Bronchial epithelial cell (primary cell): ENCODE data around the gene PTPN22. TPM values are rescaled to one million over a fixed set of nuclear protein-coding genes. Genes with fewer than 3 reads are reported as not detected.

Experiments
- DNase-seq: peaks from one replicate; pipeline ENCODE4 v3.0.0-alpha.2; 2010; ENCODE audit warnings: low read depth
- FAIRE-seq: peaks from 2 replicates; lab custom pipeline; 2011; peaks lifted over from hg19 to GRCh38; lab: Jason Lieb, UNC
- H3K27me3 ChIP-seq: 2 replicates; pipeline ENCODE4 v1.5.1; 2011; ENCODE audit warnings: low read length; ENCODE audit not compliant: control insufficient read depth, insufficient read depth
- H3K36me3 ChIP-seq: 2 replicates; pipeline ENCODE4 v1.5.1; 2011; ENCODE audit warnings: low read length; ENCODE audit not compliant: control insufficient read depth, insufficient read depth
- H3K4me3 ChIP-seq: 2 replicates; pipeline ENCODE4 v1.5.1; 2011; ENCODE audit warnings: mild to moderate bottlenecking, low read depth, low read length, control low read depth
- CTCF ChIP-seq: IDR thresholded peaks from 2 replicates; pipeline ENCODE4 v1.5.1; 2011; ENCODE audit warnings: mild to moderate bottlenecking, moderate library complexity, low read length, control low read depth, inconsistent platforms; ENCODE audit not compliant: insufficient read depth, severe bottlenecking
- total RNA-seq: library from RNA; depleted of rRNA; stranded (reverse); fragments of >200 nt; gene quantifications from 2 replicates; pipeline ENCODE4 v1.2.1, GENCODE V29; 2014

PTPN22 gene
- total RNA-seq, 1 donor from 2014 or later: under 0.01 TPM

- Histone ChIP-seq H3K36me3 (no peaks in the 10 kb centered on the region), H3K4me3 (no peak overlapping the region), H3K27me3 (no peaks in the 10 kb centered on the region)
- DNase-seq (peak; percentile 88), FAIRE-seq (peak; percentile 68)
- peak; percentile 25 for TF ChIP-seq CTCF
Measured at GRCh38 chr1:113874012-113874879, 2.7 kb upstream of the PTPN22 start.

- DNase-seq: no peak
Measured at GRCh38 chr1:113872219-113872935, 865 bp upstream of the PTPN22 start.

GRCh38 chr1:113870778-113871177 is 734 bp downstream of the PTPN22 start:
- Histone ChIP-seq H3K4me3 (no peak overlapping the region), H3K36me3 (no peaks in the 10 kb centered on the region), H3K27me3 (no peaks in the 10 kb centered on the region)
- TF ChIP-seq CTCF: no peak
- no peak for DNase-seq
- FAIRE-seq: no peak

More at GRCh38 chr1:113872219-113872935, 865 bp upstream of the PTPN22 start:
- no peaks in the 10 kb centered on the region for H3K27me3 ChIP-seq
- FAIRE-seq: no peak
- H3K36me3 ChIP-seq: no peaks in the 10 kb centered on the region
- no peak overlapping the region for H3K4me3 ChIP-seq
- no peak for TF ChIP-seq CTCF

- DNase-seq (peak; percentile 84), FAIRE-seq (no peak)
- Histone ChIP-seq H3K4me3 (no peak overlapping the region), H3K27me3 (no peaks in the 10 kb centered on the region), H3K36me3 (no peaks in the 10 kb centered on the region)
- TF ChIP-seq CTCF: no peak
Measured at GRCh38 chr1:113868387-113869083, 3.0 kb downstream of the PTPN22 start.

- DNase-seq (no peak), FAIRE-seq (no peak)
- TF ChIP-seq CTCF: no peak
- Histone ChIP-seq H3K27me3 (no peaks in the 10 kb centered on the region), H3K36me3 (no peaks in the 10 kb centered on the region), H3K4me3 (no peak overlapping the region)
Measured at GRCh38 chr1:113861641-113862040, 9.9 kb downstream of the PTPN22 start.
